GM18520 (cell line): ENCODE measurements around the gene FADS2.

Source experiments
- ATAC-seq: cut with Tn5 transposase; IDR thresholded peaks from one replicate; pipeline ENCODE4 v1.9.1; 2021; ENCODE audit not compliant: unreplicated experiment

The FADS2 gene

DNA sequence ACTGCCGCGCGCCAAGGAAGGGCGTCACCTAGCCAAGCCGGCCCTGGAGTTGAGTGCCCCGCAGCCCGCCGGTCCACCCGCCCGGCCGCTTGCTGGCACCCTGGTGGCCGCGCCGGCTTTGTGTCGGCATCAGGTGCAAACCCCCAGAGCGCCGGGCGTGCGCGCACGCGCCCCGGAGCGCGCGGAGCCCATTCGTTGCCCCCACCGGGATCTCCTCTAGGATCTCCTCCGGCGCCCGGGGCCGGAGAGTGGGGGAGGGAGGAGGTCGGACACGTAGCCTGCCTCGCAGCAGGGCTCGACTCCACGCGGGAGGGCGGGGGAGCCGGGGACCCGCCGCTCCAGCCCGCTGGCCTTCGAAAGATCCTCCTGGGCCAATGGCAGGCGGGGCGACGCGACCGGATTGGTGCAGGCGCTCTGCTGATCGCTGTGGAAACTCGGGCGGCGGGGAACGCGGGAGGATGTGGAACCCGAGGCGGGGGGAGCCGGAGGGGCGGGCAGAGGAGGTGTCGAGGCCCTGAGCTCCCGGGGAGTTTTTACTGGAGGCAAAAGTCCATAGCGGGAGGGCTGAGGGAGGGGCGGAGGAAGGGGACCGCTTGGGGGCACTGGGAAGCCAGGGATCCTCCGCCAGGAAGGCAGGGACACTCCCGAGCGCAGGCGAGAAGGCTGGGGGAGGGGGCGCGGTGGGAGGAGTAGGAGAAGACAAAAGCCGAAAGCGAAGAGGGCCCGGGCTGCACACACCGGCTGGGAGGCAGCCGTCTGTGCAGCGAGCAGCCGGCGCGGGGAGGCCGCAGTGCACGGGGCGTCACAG lies at the start of gene FADS2:
Gene FADS2, plus strand, starts transcription at position 730 of the 808 bp plus-strand sequence. CDS start 91 bp downstream, outside the sequence.
- peak; percentile 58 for ATAC-seq

DNA sequence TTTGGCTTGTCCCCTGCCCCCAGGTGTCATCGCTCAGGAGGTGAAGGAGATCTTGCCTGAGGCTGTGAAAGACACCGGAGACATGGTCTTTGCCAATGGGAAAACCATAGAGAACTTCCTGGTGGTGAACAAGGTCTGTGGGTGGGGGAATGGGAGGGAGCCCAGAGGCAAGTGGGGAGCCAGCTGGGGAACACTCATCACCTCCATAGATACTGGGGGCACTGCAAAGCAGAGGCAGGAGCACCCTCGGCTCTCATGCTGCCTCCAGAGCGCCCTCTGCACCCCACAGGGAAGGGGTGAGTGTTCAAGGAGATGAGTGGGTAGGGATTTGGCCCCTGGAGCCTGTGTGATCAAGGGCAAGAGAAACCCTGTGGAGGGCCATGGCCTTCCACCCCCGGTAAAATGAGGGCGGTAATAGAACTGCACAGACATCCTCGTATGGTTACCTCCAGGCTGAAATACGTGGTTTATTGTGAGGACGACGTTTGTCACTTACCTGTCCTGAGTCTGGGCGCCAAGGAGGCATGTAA lies 49.7 kb upstream of the FADS2 start:
- no peak for ATAC-seq

DNA sequence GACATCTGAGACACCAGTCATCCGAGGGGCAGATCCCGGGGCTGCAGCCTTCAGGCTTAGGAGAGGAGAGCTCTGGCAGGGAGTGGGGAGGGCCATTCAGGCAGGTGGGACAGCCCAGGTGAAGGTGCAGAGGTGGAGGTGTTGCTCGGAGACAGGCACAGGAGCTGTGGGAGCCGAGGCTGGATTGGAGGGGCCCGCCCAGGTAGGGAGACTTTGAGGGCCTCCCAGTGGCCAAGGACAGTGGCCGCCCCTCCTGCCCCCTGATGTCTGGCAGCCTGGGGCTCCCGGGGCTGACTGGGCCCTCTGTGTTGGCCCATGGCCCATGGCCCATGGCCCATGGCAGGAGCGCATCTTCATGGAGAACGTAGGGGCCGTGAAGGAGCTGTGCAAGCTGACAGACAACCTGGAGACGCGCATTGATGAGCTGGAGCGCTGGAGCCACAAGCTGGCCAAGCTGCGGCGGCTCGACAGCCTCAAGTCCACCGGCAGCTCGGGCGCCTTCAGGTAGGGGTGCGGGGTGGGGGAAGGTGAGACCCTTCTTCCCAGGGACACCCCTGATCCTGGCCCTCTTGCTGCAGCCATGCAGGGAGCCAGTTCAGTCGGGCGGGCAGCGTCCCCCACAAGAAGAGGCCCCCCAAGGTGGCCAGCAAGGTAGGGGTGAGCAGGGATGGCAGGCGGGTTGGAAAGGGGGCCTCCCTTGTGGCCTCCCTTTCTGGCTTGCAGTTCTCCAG lies 49.0 kb upstream of the FADS2 start:
- ATAC-seq: no peak

DNA sequence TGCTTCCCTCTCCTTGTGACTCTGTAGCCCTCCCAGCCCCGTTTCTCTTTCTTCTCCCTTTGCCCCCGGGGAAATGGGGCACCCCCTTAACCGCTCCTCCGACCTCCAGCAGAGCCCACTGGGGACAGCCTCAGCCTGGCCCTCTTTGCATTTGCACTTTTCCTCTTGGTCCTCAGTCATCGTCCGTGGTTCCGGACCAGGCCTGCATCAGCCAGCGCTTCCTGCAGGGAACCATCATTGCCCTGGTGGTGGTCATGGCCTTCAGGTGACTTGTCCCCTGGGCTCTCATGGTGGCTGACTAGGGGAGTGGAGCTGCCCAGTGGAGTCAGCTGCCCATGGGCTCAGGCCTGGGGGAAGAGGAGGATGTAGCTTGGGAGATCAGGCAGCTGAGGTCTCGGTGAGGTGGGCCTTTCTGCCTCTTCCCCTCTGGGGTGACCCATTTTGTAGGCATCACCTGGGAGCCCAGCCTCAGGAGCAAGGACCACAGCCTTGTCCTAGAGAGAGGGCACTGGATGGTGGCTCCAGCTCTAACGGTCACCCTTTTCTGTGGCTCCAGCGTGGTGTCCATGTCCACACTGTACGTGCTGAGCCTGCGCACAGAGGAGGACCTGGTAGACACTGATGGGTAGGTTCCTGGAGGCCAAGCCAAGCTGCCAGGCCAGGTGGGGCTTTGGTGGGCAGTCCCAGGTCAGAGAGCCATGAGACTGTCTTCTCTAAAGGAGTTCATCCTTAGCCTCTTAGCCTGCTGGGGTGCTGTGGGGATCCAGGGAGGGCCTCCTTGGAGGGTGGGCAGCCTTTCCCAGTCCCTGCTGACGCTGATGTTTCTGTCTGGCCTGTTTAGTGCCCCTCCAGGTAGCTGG lies 48.2 kb upstream of the FADS2 start:
- ATAC-seq: no peak

DNA sequence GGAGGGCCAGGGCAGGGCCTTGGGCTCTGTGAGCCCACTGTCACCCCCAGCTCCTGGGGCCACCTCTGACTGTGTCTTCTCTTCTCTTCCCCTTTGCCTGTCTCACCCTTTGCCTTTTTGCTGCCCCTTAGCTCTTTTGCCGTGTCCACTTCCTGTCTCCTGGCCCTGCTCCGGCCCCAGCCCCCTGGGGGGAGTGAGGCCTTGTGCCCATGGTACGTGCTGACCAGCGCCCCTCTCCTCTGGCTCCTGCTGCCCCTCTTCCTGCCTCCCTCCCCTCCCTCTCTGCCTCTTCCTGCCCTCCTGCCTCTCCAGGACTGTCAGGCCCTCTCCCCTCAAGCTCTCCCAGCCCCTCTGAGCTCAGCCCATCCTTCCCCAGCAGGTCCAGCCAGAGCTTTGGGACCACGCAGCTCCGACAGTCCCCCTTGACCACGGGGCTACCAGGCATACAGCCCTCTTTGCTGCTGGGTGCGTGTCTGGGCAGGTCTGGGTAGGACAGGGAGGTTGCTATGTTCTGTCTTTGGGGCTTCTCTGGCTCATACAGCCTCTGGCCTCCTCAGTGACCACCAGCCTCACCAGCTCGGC lies 47.4 kb upstream of the FADS2 start:
- no peak for ATAC-seq

DNA sequence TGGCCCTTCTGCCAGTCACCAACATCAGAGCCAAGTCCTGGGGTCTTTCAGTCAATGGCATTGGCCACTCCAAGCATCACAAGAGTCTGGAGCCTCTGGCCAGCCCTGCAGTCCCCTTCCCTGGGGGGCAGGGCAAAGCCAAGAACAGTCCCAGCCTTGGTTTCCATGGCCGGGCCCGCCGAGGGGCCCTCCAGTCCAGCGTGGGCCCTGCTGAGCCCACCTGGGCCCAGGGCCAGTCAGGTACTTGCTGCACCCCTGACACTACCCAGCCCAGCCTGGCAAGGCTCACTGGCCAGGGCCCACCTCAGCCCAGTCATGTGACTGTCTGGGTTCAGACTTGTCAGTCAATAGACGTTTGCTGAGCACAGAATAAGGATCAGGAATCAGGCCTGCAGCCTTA lies 46.5 kb upstream of the FADS2 start:
- no peak for ATAC-seq

DNA sequence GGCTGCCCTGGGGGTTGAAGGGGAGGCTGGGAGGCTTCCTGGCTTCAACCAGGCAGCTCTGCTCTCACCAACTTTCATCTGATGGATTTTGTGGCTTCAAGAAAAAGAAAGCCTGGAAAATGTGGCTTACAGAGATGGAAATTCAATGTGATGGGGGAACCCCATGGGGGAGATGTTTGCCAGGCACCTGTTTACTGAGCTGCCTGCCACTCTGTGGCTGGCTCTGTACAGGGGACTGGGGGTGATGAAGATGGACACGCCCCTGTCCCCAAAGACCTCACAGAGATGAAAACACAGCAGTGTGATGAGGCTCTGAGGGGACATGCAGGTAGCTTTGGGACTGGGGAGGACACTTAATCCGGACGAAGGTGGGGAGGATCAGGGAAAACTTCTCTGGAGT lies 45.8 kb upstream of the FADS2 start:
- ATAC-seq: no peak

DNA sequence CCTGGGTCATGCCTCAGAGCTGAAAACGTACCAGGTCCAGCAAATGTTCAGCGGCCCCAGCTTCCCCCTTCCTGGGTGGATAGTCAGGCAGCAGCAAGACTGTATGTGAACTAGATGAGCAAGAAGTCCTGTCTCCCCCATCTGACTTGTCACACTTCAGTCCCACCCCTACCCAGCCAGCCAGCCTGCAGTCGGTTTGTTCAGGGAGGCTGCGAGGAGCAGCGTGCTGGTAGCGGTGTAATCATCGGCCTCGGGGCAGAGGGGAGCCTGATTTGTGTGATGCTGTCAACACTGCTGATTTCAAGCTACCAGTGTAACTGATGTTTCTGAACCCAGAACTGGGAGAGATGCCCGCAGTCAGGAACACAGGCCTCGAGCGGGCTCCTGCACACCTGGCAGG lies 45.3 kb upstream of the FADS2 start:
- no peak for ATAC-seq

DNA sequence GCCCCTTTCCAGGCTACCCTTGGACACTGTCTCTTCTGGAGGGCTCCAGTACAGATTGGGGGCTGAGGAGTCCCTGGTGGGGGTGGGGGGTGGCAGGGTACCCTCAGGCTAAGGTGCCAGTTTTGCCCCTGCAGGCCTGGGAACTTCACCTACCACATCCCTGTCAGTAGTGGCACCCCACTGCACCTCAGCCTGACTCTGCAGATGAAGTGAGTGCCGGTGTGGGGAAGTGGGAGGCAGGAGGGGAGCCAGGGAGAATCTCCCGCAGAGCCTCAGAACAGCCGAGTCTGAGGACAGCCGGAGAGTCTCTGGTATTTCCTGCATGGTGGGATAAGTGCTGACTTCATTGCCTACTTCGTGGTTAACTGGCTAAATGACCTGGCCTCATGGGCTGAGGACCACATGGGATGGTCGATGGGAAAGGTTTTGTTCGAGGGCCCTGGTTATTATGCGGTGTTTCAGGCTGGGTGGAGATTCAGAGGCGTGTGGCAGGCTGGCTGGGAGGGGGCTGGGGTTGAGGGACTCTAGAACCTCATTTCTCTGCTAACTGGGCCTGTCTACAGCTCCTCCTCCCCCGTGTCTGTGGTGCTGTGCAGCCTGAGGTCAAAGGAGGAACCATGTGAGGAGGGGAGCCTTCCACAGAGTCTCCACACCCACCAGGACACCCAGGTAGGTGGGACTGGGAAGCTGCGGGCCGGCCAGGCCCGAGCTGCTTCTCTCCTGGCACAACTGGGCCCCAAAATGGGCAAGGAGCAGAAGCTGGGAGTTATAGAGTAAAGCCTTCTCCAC lies 44.2 kb upstream of the FADS2 start:
- ATAC-seq: no peak

DNA sequence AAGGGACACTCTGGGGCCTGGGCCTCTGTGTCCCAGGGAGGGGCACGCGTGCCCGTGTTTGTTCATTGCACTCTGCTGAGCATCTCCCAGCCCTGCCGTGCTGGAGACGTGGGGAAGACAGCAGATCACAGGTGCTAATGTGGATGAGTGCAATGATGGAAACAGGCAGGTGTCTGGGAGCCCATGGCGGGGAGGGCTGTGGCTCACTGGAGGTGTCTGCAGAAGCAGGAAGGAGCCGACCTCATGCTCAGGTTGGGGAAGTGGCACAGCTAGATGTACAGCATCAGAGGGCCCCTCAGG lies 43.6 kb upstream of the FADS2 start:
- ATAC-seq: no peak

DNA sequence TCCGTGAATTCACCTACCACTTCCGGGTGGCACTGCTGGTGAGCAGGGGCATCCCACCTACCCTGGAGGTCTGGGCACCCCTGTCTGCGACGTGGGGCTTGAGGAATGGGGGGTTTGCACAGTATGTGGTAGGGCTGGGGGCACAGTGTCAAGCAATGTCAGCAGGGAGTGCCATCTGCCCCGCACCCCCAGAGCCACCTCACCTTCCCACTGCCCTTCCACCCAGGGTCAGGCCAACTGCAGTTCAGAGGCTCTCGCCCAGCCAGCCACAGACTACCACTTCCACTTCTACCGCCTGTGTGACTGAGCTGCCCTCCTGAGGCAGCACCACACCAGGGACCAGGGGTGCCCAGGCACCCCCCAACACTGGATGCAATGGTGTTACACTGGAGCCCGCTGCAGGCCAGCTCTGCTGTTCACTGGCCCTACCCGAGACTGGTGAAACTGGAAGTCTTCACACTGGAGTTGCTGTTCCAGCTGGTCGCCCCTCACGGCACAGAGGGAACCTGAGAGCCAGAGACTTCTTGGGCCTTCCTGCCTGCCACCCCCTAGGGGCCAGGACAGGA lies 42.2 kb upstream of the FADS2 start:
- no peak for ATAC-seq

DNA sequence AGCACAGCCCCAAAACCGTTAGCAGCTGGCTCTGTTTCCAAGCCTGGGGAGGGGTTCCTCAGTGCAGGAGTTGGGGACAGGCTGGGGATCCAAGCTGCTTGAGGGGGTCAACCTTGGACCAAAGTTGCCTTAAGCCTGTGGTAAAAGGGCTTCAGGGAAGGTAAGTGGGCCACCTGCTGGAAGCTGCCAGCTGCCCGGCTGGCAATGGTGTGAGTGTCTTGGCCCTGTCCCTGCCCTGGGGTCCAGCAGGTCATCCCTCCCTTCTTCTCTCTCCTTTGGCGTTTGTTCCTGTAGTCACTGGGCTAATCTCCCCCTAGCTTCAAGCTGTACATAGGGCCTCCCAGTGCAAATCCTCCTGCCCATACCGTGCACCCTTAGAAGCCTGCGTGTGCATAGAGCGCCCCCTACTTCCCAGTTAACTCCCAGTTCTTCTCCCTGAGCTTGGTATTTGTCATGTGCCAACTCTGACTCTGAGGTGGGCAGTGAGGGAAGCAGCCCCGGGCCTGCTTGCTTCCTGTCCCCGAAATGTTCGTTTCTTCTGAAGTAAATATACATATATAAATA lies 40.1 kb upstream of the FADS2 start:
- ATAC-seq: no peak

DNA sequence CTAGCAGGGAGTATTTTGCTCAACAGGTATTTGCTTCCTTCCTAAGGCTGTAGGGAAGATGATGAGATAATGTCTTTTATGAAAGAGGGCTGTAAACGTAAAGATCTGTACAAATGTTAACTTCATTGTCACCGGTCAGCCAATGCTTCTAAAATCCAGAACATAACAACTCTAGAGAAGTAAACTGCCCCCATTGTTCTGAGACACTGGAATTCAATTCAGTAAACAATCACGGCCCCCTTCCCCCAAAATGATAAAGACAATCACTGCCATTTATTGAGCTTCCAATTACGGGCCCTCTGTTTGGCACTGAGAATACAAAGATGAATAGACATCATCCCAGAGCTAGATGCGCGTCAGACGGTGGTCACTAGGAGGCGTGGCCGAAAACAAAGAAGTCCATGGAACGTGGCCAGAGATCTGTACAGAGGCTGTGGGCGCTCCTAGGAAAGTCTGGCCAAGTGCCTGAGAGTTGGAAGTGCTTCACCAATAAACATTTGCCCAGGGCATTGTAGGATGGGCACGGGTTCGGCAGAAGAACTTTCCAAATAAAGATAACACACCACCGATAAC lies 36.3 kb upstream of the FADS2 start:
- ATAC-seq: no peak

DNA sequence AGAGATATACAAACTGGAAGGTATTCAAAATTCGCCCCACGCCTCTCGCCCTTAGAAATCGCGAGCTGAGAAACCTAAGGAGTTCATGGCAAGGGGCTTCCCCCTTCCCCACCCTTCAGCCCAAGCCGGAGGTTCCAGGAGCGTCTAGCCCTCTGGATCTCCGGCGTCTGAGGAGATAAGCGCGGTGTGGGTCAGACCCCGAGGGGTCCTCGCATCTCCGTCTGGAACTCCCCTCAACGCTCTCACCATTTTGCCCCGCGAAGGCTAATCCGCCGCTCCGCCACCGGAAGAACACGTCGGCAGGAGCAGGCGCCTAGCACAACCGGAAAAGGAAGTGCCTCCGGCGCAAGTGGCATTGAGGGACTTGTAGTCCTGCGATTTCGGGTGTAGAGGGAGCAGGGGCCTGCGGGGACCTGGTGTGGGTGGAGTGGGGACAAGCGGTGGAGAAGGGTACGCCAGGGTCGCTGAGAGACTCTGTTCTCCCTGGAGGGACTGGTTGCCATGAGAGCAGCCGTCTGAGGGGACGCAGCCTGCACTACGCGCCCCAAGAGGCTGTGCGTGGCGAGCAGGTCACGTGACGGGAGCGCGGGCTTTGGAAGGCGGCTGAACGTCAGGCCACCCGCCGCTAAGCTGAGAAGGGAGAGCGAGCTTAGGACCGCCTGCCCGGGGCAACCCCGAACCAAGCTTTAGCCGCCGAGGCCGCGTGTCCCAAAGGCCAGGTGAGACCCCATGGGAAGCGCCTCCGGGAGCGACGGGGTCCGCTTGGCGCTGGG lies 35.6 kb upstream of the FADS2 start, which contains the start of the genes FEN1 and TMEM258:
Gene FEN1, plus strand, starts transcription at position 602 of the 773 bp plus-strand sequence. CDS start 2,451 bp downstream, outside the sequence.
Gene TMEM258, minus strand, starts transcription at position 290 of the 773 bp plus-strand sequence. Its CDS starts 41 bp downstream, at position 249.
- ATAC-seq: peak; percentile 62

DNA sequence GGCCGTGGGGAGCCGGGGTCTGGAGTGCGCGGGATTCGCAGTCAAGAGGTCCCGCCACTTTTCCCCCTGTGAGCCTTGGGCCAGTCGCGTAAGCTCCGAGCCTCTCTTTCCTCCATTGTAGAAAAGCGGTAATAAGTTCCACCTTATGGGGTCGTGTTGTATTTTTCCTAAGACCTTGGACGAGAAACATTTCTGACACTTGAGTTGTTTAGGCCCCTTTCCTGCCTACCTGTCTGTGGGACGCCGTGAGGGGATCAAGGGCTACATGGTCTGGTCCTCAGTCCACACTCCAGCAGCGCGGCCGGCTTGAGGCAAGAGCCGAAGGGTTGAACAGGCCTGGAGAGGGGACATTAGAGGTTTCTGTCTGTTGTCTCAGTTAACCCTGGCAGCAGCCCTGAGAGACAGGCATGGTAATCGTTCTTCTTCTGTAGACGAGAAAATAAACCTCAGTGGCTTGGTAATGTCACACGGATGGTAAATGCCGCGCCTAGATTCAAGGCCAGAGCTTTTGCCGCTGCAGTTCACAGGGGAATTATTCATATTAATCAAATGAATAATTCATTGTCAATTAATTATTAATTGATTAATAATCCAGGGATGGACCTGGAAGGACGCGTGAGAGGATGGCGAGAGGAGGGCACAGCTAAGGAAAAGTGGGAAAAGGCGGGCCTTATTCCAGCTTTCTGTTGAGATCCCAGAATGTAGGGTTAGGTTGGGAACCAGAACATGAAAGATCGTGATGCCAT lies 34.8 kb upstream of the FADS2 start:
- no peak for ATAC-seq

DNA sequence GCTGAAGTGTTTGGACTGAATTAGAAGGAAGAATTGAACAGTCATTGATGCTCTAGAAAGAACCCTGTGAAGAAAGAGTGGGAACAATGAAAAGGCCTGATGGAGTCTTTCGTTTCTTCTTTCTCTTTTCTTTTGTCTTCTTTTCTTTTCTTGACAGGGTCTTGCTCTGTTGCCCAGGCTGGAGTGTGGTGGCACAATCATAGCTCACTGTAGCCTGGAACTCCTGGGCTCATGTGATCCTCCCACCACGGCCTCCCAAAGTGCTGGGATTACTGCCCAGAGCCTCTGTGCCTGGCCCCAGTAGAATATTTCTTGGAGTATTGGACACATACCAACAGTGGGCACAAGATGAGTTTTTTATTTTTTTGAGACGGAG lies 34.3 kb upstream of the FADS2 start:
- ATAC-seq: no peak

DNA sequence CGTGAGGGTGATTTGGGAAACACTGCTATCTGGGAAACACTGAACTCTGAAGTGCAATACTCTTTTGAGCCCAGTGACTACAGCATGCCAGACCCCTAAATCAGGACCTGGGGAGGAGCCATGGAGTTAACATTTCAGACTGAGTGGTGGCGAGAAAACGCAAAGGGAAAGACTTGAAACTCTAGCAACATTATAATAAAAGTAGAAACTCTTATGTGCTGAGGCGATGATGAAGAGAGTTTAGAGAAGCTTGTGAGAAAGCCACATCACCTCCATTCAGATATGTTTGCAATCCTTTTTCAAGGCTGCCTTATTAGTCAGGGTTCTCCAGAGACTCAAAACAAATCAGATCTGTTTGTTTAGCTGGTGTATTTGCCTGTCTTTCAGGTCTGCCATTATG lies 33.5 kb upstream of the FADS2 start:
- ATAC-seq: no peak

DNA sequence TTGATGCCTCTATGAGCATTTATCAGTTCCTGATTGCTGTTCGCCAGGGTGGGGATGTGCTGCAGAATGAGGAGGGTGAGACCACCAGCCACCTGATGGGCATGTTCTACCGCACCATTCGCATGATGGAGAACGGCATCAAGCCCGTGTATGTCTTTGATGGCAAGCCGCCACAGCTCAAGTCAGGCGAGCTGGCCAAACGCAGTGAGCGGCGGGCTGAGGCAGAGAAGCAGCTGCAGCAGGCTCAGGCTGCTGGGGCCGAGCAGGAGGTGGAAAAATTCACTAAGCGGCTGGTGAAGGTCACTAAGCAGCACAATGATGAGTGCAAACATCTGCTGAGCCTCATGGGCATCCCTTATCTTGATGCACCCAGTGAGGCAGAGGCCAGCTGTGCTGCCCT lies 32.6 kb upstream of the FADS2 start:
- no peak for ATAC-seq
